GM19397 (cell line): ENCODE data around the gene PKDREJ.
A peak's percentile ranks its signal among the peaks of the same experiment; 100 is the strongest.

Source experiments
- ATAC-seq: cut with Tn5 transposase; IDR thresholded peaks from one replicate; pipeline ENCODE4 v1.9.1; 2021; ENCODE audit warnings: mild to moderate bottlenecking, moderate library complexity; ENCODE audit not compliant: unreplicated experiment

The PKDREJ gene

GRCh38 chr22:46290121-46290842 lies 27.1 kb upstream of the PKDREJ start:
- ATAC-seq = no peak

DNA sequence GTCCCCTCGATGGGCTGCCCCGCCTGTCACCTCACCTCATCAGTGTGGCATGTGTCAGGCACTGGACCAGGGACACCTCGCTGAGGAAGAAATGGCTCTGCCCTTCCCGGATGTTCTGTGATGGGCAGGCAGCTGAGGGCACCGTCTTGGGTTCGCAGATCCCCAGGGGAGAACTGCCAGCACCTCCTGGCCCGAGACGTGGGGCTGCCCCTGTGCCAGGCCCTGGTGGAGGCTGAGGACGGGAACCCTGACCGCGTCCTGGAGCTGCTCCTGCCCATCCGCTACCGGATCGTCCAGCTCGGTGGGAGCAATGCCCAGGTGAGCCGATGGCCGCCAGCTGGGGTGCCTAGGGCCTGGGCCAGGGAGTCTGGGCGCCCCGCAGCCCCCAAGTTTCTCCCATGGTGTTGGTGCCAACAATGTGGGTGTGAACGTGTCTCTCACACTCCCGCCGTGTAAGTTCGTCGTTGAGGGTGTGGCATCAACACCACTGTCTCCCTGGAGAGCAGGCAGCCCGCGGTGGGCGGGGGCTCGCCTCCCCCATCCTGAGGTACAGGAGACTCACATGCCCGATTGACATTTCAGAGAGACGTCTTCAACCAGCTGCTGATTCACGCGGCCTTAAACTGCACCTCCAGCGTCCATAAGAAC lies 26.2 kb upstream of the PKDREJ start:
- no peak for ATAC-seq

DNA sequence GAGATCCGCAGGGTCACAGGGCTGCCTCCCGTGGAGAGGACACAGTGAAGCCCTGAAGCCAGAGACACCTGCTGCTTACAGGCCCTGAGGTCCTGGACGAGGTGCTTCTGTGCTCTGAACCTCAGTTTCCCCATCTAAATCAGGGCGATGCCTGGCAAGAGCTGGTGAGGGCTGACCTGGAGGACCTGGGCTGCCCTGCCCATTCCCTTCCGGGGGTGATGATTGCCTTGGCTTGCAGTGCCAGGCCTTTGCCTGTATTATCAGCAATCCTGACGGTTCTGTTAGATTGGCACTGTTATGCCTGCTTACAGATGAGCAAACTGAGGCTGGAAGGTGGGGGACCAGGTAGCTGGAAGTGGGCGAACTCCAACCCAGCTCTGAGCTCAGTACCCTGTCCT lies 25.7 kb upstream of the PKDREJ start:
- ATAC-seq = no peak

DNA sequence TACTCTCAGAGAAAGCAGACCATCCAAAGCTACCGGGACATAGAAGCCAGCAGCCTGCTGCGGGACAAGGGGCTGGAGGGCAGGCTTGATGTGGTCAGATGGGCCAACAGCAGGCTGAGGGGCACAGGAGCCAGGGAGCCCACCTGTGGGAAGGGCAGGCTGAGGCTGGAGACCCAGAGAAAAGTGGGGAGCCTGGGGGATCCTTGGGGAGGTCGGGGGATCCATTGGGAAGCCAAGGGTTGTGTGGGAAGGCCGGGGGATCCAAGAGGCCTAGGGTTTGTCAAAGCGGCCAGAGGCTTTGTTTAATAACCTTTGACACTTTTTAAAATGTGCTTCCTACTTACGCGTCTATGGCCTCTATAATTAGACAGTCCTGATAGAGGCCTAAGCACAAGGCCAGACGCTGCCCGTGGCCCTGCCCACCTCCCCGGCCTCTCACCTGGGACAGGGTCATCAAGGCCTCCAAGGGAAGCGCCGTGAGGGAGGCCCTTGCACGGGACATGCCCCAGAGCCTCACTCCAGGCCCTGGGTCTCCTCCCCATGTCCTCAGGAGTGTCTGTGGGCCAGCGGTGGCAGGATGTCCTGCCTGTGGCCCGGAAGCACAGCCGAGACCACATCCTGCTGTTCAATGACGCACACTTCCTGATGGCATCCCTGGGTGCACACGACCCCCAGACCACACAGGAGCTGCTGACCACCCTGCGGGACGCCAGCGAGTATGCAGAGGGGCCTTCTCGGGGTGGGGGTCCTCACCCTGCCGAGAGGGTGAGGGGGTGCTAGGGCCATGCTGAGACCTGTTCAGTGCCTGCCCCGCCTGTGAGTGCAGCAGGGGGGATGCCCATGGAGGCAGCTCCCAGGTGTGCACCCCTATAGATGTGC lies 25.0 kb upstream of the PKDREJ start:
- ATAC-seq = peak; percentile 79

DNA sequence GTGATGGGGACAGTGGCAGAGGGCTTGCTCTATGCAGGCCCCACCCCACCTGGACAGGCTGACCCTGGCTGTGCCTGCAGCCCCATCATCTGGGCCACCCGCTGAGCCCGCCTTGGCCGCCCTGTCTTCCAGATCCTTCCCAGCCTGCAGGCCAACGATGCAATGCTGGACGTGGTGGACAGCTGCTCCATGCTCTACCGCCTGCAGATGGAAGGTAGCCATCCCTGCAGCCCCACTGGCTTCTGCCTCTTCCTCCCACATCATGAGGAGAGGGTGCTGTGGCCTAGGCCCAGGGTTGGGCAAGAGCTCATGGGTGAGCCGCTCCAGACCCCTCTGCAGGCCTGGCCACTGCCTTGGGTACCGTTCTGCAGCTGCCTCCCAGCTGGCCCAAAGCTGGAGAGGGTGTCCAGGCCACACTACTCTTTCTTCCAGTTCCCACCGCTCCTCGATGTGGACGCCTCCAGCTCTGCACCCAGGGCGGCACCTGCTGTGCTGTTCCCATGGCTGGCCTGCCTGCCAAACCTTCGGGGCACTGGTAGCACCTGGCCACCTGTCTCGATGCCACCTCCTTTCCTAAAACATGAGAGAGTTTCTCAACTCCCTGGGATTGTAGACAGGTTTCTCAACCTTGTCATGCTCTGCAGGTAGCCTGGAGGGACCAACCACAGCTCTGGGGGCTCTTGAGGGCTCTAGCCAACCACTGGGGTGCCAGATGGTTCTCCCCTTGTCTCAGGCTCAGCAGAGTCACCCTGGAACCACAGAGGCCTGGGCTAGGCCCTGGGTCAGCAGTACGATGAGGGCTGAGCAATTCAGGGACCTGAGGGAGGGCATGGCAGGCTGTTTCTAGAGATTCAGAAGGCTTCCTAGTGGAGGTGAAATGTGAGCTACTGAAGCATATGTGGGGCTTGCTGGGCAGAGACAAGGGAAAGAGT lies 24.1 kb upstream of the PKDREJ start:
- no peak for ATAC-seq

- no peak for ATAC-seq
Observed at GRCh38 chr22:46286006-46286405, 22.9 kb upstream of the PKDREJ start.

DNA sequence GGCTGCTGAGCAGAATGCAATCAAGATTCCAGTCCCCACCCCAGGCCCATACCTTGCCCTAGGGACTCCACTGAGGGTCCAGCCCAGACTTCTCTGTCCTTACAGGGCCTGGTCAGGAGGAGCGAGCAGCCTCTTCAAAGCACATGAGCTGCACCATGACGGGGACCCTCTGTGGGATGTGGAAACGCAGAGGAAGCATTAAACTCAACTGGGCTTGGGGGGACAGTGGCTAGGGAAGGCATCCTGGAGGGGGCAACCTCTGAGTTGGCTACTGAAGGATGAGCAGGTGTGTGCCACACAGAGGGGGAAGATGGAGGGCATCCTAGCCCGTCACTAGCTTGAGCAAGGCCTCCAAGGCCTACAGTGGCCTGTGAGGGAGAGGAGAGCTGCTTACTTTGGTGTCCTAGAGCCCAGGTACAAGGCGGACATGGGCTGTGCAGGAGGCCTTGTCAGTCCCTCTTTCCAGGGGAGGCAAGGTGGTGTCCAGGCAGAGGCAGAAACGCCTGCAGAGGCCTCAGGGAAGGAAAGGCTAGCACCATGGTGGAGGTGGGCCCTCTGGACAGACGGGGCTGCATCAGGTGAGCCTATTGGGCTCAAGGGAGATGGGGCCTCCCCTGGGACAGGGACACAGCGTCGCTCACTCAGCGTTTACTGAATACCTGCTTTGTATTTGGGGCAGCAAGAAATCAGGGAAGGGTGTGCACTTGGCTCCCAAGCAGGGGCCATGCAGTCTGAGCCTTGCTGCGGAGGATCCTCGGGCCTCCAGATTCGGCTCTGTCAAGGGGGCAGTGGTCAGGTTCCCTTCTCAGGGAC lies 18.9 kb upstream of the PKDREJ start:
- no peak for ATAC-seq

DNA sequence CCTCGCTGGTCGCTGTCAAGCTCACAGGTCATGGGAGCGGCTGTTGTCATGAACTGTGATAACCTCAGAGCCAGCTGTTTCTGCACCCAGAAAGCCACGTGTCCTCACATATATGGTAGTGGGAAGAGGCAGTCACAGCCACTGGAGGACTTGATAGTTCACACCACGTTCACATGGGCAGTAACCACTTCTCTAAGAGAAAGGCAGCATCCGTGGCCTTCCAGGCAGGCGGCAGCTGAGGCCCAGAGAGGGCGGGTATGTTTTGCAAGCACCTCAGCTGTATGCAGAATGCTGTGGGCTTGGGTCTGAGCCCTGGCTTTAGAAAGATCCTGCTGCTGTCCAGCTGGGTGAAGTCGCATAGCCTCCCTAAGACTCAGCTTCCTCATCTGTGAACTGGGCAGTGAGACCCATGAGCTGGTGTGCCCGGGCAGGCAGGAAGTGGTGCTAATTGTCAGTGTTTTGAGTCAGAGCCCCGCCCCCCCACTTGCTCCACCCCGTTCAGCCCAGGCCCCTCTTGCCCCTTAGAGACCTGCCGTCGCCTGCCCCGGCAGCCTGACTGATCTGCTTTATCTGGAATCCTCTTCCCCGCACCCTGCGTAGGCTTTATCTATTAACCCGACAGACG lies 18.0 kb upstream of the PKDREJ start:
- no peak for ATAC-seq

- ATAC-seq = no peak
Observed at GRCh38 chr22:46280063-46280817, 17.1 kb upstream of the PKDREJ start.

- ATAC-seq = no peak
Observed at GRCh38 chr22:46278656-46279645, 15.8 kb upstream of the PKDREJ start.

GRCh38 chr22:46276563-46276962 lies 13.4 kb upstream of the PKDREJ start:
- ATAC-seq = no peak

DNA sequence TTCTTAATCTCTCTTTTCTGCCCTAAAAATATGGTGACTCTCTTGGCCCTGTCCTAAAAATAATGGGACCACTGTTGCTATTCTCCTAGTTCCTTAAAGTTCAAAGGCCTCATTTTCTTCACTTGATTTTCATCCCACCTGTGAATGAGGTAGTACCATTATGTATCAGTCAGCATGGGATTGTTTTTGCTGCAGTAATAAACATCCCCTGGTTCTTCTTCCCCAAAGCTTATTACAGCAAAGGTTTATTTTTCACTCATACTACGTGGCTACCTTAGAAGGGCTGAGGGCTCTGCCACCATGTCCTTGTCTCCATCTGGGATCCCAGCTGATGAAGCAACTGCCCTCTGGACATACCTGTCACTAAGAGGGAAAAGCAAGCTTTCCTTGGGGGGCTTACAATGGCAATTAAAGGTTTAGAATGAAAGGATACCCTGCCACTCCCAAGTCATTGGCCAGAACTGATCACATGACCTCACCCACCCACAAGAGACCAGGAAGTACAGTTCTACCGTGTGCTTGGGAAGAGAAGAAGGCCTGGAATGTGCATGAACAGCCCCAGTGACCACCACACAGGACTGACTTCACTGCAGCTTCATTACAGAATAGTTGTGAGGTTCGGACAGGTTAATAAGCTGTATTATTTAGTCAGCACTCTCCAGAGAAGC lies 12.4 kb upstream of the PKDREJ start:
- no peak for ATAC-seq

GRCh38 chr22:46274381-46274780 lies 11.2 kb upstream of the PKDREJ start:
- no peak for ATAC-seq

- no peak for ATAC-seq
Observed at GRCh38 chr22:46273432-46274148, 10.4 kb upstream of the PKDREJ start.

DNA sequence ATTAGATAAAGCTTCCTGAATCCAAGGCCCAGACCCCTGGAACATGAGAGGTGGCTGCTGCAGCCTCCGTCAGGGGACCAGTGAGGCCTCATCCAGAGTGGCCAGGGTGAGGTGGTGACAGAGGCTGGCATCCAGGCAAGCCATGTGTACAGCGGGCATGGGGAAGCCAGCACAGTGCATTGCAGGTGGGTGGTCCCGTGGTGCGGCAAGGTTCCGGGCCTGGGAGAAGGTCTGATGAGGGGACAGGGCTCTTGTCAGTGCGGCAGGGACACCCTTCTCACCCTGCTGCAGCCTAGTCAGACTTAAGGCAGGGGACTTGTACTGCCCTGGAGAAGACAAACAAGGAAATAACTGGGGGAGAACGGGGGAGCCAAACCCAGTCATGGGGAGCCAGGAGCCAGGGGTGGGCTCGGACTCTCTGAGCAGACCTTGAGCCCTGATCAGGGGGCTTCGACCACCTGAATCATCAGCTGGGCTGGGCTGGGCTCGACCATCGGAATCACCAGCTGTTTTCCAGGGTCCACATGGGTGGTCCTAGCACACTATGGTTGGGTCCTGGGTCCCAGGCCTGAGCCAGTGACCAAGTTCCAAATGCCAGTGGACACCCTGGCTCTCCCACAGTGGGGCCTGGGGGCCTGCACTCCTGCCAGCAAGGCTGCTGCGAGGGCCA lies 9.8 kb upstream of the PKDREJ start:
- ATAC-seq = no peak

GRCh38 chr22:46272196-46272595 lies 9.1 kb upstream of the PKDREJ start:
- no peak for ATAC-seq
